ENCODE results near the gene SCRG1.

SCRG1 gene

DNA sequence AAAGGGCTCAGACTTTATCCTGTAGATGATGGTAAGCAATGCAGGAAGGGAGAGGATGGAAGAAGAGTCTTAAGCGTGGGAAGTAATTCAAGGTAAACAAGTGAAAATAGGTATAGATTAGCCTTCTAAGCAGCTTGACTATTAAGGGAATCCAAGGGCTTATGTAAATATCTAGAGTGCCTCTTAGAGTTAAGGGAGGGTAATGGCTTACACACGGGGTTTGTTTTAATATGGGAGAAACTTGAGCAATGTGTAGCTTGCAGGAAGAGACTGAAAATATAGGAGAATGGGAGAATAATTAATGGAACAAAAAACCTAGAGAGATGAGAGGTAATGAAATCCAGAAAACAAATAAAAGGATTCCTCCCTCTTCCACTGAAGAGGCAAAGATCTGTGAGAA lies 41.0 kb downstream of the SCRG1 start:
- DNase-seq = no peak

DNA sequence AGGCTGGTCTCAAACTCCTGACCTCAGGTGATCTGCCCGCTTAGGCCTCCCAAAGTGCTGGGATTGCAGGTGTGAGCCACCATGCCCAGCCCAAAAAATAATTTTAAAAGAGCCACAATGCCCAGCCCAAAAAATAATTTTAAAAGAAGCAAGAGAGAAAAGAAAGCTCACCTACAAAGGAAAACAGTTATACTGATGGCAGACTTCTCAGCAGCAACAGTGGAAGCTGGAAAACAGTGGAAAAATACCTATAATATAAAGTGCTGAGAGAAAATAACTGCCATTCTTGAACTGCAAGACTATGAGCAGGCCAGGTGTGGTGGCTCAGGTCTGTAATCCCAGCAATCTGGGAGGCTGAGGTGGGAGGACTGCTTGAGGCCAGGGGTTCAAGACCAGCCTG lies 51.4 kb downstream of the SCRG1 start:
- DNase-seq = no peak

DNA sequence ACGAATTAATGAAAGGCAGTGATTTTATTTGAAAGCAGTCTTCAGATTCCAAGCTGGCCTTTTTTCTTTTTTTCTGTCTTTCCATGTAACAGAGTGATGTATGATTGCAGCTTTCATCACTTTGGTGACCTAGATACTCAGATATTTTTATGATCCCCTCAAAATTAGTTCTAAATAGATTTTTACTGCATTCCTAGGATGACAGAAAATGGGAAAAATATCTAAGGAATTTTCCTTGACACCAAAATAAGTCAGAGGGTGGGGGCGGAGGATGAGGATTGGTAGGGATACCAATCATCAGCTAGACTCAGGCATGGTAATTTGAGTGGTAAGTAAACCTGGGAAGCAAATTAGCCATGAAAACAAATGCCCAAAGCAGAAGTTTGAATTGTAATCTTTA lies 52.8 kb downstream of the SCRG1 start:
- no peak for DNase-seq

DNA sequence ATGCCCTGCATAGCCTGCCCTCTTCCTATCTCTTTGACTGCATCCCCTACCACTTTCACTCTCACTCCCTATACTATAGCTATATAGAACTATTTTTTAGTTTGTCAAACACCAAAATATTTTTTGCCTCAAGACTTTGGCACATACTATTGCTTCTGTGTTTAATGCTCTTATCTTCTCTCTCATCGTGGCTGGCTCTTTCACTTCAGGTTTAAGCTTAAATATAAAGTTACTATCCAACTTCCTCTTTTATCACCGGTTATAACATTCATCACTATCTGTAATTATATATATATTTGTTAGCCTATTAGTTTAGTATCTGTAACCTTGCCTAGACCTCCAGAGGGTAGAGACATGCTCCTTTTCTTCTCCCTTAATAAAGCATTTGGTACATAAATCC lies 53.3 kb downstream of the SCRG1 start:
- DNase-seq = no peak

DNA sequence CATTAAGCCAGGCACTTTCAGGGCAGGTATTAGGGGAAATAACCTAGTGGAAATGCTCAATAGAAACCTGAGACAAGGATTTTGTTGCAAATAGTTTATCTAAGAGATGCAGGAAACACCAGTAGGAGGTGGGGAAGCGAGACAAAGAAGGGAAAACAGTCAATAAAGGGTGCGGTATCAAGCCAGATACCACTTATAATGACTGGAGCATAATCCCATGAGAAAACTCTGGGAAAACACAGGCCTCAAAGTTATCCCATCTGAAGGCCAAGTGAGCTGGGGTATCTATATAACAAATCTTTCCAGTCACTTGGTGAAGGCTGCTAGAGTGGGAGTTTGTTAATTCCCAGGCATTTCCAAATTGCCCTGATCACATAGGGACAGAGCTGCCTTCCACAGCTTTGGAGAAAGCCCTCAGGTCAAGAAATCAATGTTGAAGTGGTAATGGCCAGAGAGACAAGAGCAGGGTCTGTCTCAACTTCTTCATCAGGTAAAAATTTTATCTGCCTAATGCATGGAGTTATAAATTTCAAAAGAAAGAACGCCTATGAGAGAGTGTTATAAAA lies 55.0 kb downstream of the SCRG1 start:
- no peak for DNase-seq

DNA sequence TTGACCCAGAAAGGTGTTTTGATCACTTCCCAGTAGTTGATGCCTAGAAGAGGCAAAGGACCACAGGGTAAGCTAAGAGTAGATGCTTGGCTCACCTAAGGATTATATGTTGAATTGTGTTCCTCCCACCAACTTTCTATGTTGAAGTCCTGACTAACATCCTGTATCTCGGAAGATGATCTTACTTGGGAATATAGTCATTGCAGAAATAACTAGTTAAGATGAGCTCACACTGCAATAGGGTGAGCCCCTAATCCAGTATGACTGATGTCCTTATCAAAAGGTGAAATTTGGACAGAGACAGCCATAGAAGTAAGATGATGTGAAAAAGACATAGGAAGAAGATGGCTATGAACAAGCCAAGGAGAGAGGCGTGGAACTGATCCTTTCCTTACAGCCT lies 61.5 kb downstream of the SCRG1 start:
- no peak for DNase-seq

DNA sequence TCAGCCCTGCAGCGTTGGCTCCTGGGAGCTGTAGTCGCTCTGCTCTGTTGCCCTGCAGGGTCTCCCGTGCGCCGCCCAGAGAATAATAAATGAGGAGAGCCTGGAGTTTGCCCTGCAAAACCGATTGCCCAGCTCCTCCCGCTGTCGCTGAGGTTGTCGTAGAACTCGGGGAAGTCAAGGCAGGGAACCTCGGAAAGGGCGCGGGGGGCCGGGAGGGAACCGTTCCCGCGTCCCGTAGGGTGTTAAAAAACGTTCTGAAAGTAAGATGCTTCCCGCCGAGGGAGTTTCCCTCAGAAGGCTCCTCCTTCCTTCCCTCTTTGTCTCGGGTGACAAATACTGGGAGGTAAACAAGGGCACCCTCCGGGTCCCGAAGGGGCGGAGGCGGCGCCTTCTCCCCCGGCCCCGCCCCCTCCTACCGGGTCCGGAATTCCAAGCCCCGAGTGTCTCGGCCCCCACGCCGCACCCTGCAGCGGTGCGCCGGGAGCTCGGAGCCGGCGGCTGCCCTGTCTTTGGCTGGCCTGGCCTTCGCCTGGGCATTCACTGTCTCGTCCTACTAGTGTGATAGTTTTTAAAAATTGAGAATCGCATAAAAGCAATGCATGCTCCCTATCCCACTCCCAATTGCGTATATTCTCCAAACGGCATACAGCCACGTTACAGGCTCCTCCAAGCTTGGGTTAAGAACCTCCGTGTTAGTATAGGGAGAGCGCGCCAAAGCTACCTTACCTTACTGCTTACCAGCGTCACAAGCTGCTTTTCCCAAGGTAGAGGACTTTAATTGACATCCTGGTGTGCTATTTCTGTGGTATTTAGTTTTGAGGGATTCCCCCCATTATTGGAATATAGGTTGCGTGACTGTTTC lies 63.8 kb downstream of the SCRG1 start:
- DNase-seq = no peak
